Large intestine (tissue), 3 donors: ENCODE measurements around the gene BLM. TPM values are rescaled to one million over a fixed set of nuclear protein-coding genes. Genes with fewer than 3 reads are reported as not detected.

ENCODE experiments used
- DNase-seq, 2 donors: peaks; one replicate each; pipeline versions ENCODE4 v3.0.0 to v3.0.0-alpha.2; 2013
- H3K27ac ChIP-seq: one replicate; pipeline ENCODE4 v1.5.1; 2013; ENCODE audit warnings: low read length
- H3K27me3 ChIP-seq: 2 replicates; pipeline ENCODE4 v1.6.1; 2013; ENCODE audit warnings: low read length; ENCODE audit not compliant: control insufficient read depth, insufficient read depth
- H3K36me3 ChIP-seq: 2 replicates; pipeline ENCODE4 v1.6.1; 2013; ENCODE audit warnings: low read length; ENCODE audit not compliant: control insufficient read depth, insufficient read depth
- H3K4me1 ChIP-seq: one replicate; pipeline ENCODE4 v1.6.1; 2013; ENCODE audit warnings: low read length; ENCODE audit not compliant: control insufficient read depth, insufficient read depth
- H3K4me3 ChIP-seq: one replicate; pipeline ENCODE4 v1.5.1; 2013; ENCODE audit warnings: low read length
- H3K9me3 ChIP-seq: one replicate; pipeline ENCODE4 v1.6.1; 2013; ENCODE audit warnings: mild to moderate bottlenecking, low read depth, low read length, moderate library complexity; ENCODE audit not compliant: control insufficient read depth
- whole genome bisulfite sequencing: methylation state at CpG from one replicate; pipeline ENCODE4 v1.1.5; 2013; ENCODE audit warnings: low lambda C conversion rate; ENCODE audit not compliant: insufficient coverage; 5-methylcytosine and 5-hydroxymethylcytosine counted together
- polyA plus RNA-seq: library from polyadenylated mRNA; unstranded; fragments of 120-200 nt; gene quantifications from one replicate; pipeline ENCODE4 v1.2.1, GENCODE V29; 2013

BLM gene
- polyA plus RNA-seq, 1 donor = 4.2 TPM

DNA sequence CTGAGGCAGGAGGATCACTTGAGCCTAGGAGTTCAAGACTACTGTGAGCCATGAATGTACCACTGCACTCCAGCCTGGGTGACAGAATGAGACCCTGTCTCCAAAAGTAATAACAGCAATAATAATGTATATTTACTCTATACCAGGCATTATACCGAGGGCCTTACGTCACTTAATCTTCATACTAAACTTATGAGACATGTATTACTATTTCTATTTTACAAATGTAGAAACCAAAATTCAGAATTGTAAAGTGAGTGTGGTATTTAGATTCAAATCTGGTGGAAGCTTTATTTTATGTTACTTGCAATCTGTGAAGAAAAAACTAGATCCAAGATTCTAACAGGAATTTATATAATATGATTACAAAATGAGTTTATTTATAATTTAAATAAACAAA lies 9.7 kb upstream of the BLM start:
- Histone ChIP-seq H3K4me1 (no peaks in the 10 kb centered on the region), H3K4me3 (no peak overlapping the region), H3K36me3 (no peaks in the 10 kb centered on the region), H3K27ac (no peak overlapping the region), H3K9me3 (peaks cover 8% of the 10 kb centered on the region), H3K27me3 (no peaks in the 10 kb centered on the region)
- no CpG with 5 or more reads among the region's 2 CpGs for WGBS
- DNase-seq = no peak

DNA sequence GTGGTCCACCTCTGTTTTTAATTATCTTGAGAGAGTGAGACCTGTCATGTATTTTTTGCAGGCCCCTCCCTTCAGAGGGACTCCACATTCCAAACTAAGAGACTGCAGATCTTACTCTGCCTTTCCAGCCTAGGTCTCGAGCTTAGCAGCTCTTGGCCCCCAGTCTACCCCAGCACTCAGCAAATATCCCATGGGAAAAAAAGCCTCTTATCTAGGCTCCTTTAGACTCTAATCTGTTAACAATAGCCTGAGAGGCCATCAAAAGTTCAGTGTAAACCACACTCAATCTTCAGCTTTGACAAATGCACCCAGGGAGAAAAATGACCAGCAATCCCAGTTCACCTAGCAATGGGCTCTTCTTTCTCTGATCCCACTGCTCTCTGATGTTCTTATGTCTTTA lies 8.6 kb upstream of the BLM start:
- peaks cover 8% of the 10 kb centered on the region for H3K9me3 ChIP-seq

DNA sequence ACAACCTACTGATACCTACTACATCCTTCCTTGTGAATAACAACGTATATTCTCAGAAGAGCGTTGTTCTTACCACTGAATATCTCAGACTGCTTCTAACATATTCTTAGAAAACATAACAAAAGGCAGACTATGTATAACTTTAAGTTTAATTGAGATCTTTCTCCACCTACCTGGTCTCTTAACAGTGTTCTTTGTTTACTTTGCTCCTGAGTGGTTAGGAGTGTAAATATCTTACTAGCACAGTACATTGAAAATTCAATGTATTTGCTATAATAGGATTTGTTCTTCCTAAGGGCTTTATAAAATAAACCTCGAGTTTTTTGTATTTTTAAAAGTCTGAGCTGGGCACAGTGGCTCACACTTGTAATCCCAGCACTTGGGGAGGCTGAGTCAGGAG lies 7.9 kb upstream of the BLM start:
- H3K27ac ChIP-seq = no peak overlapping the region
- H3K36me3 ChIP-seq = no peaks in the 10 kb centered on the region
- peaks cover under 1% of the 10 kb centered on the region for H3K9me3 ChIP-seq
- no peaks in the 10 kb centered on the region for H3K4me1 ChIP-seq
- H3K27me3 ChIP-seq = no peaks in the 10 kb centered on the region
- DNase-seq = no peak
- no CpG with 5 or more reads among the region's 3 CpGs for WGBS
- H3K4me3 ChIP-seq = no peak overlapping the region

More for the DNA sequence above, 8.6 kb upstream of the BLM start:
- WGBS = no CpG with 5 or more reads among the region's 1 CpG
- H3K4me3 ChIP-seq = no peak overlapping the region
- H3K27ac ChIP-seq = no peak overlapping the region
- no peaks in the 10 kb centered on the region for H3K36me3 ChIP-seq
- no peak for DNase-seq
- H3K4me1 ChIP-seq = no peaks in the 10 kb centered on the region
- no peaks in the 10 kb centered on the region for H3K27me3 ChIP-seq

DNA sequence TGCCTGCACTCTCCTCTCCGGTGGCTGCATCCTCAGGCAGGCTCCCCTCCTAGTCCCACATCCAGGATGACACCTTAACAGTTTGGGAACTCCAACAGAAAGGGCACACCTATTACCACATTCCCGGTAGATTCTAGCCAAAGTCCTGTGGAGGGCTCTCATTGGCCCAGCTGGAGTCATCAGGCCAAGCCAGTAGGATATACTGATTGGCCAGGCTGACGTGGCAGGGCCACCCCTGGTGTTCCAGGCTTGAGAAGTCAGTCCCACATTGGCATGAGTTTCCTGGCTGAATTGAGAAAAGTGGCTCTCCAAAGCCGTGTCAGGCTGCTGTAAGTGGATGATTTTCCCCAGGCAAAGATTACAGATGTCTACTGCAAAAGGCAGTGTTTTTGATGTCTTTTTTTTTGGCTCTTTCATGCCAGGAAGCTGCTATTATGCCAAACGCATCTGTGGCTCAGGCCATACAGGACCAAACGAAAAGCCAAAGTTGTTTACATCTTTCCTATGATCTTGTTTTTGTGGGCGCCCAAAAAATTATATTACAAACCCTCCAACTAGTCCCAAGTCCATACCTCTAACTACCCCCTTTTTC lies 6.6 kb upstream of the BLM start:
- DNase-seq = no peak
- H3K4me3 ChIP-seq = no peak overlapping the region
- 80% methylated on average over 1 of the region's 7 CpGs for WGBS

DNA sequence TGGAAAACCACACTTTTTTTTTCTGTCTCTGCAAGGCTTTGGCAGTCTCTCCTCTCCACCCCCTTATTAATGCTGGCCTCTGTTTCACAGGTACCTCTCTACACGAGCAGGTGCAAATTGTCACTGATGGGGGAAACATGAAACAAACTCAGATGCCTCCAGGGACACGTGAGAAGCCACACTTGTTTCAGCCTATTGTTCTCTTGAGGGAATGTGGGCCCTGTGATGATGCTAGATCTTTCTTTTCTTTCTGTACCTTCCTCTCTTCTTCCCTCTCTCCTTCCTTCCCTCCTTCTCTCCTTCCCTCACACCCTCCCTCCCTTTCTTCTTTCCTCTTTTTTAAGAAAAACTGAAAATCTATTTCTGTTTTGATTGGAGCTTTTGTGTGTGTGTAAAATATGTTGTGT lies 5.7 kb upstream of the BLM start:
- Histone ChIP-seq H3K36me3 (no peaks in the 10 kb centered on the region), H3K27ac (no peak overlapping the region), H3K4me3 (no peak overlapping the region), H3K4me1 (no peaks in the 10 kb centered on the region), H3K9me3 (no peaks in the 10 kb centered on the region), H3K27me3 (no peaks in the 10 kb centered on the region)
- no CpG with 5 or more reads among the region's 2 CpGs for WGBS
- no peak for DNase-seq

More for the DNA sequence above, 6.6 kb upstream of the BLM start:
- Histone ChIP-seq H3K27ac (no peak overlapping the region), H3K36me3 (no peaks in the 10 kb centered on the region), H3K4me1 (no peaks in the 10 kb centered on the region), H3K27me3 (no peaks in the 10 kb centered on the region), H3K9me3 (no peaks in the 10 kb centered on the region)

DNA sequence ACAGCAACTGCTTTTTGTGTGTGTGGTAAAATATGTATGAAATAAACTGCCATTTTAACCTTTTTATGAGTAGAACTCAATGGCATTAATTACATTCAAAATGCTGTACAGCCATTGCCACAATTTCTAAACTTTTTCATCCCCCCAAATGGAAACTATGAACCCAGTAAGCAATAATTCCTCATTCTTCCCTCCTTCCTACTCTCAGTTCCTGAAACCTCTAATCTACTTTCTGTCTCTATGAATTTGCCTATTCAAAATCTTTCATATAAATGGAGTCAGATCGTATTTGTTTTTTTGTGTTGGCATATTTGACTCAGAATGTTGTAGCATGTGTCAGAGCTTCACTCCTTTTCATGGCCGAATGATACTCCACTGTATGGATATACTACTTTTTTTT lies 5.3 kb upstream of the BLM start:
- Histone ChIP-seq H3K9me3 (no peaks in the 10 kb centered on the region), H3K36me3 (no peaks in the 10 kb centered on the region), H3K4me1 (no peaks in the 10 kb centered on the region), H3K27ac (no peak overlapping the region), H3K27me3 (no peaks in the 10 kb centered on the region), H3K4me3 (no peak overlapping the region)
- no CpG with 5 or more reads among the region's 2 CpGs for WGBS
- DNase-seq = no peak

DNA sequence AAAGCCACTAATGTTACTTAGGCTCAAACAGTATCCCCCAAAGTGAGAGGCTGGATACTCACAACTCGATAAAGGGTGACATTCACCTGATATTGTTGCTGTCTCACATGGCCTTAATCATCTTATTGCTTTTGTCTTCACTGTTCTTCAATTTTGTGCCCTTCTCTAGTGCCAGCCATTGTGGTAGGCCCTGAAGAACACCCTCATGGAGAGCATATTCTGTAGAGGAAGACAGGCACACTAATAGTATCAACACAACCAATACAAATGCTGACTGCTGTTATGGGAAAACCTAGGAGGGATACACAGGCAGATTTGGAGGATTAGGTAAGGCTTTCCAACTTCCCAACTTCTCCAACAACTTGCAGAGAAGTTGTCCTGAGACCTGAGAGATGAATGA lies 4.1 kb upstream of the BLM start:
- no peaks in the 10 kb centered on the region for H3K9me3 ChIP-seq
- no peaks in the 10 kb centered on the region for H3K4me1 ChIP-seq
- no peaks in the 10 kb centered on the region for H3K36me3 ChIP-seq
- 88% methylated on average over 1 of the region's 1 CpG for WGBS
- H3K27ac ChIP-seq = no peak overlapping the region
- no peaks in the 10 kb centered on the region for H3K27me3 ChIP-seq
- H3K4me3 ChIP-seq = no peak overlapping the region
- DNase-seq = no peak

DNA sequence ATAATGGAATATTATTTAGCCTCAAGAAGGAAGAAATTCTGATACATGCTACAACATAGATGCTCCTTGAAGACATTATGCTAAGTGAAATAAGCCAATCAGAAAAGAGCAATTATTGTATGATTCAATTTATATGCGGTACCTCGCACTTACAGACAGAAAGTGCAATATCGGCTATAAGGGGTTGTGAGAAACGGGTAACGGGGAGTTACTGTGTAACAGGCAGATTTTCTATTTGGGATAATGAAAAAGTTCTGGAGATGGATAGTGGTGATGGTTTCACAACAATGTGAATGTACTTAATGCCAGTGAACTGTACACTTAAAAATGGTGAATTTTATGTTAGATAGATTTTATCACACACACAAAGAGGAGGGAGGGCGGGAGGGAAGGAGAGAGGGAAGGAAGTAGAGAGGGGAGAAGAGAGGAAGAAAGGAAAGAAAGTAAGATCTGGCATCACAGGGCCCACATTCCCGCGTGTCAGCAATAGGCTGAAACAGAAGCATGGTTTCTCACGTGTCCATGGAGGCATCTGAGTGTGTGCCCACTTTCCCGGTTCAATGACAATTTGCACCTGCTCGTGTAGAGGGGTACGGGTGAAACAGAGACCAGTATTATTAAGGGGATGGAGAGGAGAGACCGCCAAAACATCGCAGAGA lies 700 bp upstream of the BLM start:
- 18% methylated on average over 3 of the region's 14 CpGs for WGBS
- Histone ChIP-seq H3K36me3 (no peaks in the 10 kb centered on the region), H3K9me3 (no peaks in the 10 kb centered on the region), H3K27me3 (no peaks in the 10 kb centered on the region), H3K27ac (peak overlapping the region; percentile 93), H3K4me3 (peak overlapping the region; percentile 94), H3K4me1 (no peaks in the 10 kb centered on the region)
- DNase-seq = peak in 1 of 2 donors; percentile 9

DNA sequence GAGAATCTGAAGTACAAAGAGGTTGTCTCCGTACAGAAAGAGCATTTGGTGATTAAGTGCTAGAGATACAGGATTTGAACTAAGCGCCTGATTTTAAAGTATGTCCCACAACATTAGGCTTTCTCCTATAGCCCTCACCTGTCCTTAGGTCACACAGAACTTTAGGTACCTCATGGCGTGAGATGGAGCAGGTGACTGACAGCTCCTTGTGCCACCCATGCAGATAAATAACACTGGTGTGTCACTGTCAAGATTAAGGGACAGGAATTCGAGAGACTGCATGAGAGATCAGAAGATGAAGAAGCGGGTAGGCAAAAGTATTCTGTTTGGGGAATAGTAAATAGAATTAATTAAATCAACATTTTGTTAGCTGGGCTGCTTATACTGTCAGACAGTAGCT lies 1.1 kb downstream of the BLM start:
- no peaks in the 10 kb centered on the region for H3K27me3 ChIP-seq
- DNase-seq = no peak
- H3K36me3 ChIP-seq = no peaks in the 10 kb centered on the region
- peak overlapping the region; percentile 94 for H3K4me3 ChIP-seq
- 60% methylated on average over 2 of the region's 5 CpGs for WGBS
- H3K4me1 ChIP-seq = no peaks in the 10 kb centered on the region
- no peak overlapping the region for H3K27ac ChIP-seq
- no peaks in the 10 kb centered on the region for H3K9me3 ChIP-seq

DNA sequence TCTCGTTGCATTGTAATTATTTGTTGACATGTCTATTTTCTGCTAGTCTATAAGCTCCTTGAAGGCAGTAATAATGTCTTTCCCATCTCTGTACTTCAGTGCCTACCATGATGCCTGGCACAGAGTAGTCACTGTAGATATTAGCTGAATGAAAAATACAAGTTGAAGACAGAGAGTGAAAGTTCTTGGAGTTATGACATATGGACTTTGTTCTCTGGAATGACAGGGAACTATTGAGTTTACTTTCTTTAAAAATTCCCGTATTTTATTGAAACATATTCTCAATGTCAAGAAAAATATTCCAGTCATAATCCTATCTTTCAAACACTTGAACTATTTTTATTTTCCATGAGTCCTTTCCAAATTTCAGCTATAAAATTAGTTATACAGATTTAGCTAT lies 3.0 kb downstream of the BLM start:
- Histone ChIP-seq H3K9me3 (no peaks in the 10 kb centered on the region), H3K36me3 (no peaks in the 10 kb centered on the region), H3K4me1 (no peaks in the 10 kb centered on the region), H3K4me3 (no peak overlapping the region), H3K27me3 (no peaks in the 10 kb centered on the region), H3K27ac (no peak overlapping the region)
- WGBS = 41% methylated on average over 2 of the region's 2 CpGs
- peak; percentile 24 to 60 for DNase-seq

DNA sequence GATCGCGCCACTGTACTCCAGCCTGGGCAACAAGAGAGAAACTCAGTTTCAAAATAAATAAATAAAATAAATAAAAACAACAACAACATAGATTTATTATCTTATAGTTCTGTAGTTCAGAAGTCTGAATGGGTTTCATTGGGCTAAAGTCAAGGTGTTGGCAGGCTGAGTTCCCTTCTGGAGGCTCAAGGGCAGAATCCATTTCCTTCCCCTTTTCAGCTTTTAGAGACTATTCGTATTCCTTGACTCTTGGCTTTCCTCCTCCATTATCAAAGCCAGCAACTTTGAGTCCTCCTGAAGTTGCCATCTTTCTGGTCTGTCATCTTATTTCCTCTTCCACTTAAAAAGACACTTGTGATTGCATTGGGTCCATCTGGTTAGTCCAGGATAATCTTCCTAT lies 12.1 kb downstream of the BLM start:
- WGBS = 100% methylated on average over 1 of the region's 3 CpGs
- Histone ChIP-seq H3K27ac (no peak overlapping the region), H3K9me3 (no peaks in the 10 kb centered on the region), H3K4me1 (no peaks in the 10 kb centered on the region), H3K27me3 (no peaks in the 10 kb centered on the region), H3K4me3 (no peak overlapping the region), H3K36me3 (no peaks in the 10 kb centered on the region)
- DNase-seq = no peak
